ENCODE measurements around the gene PAQR8. TPM values are rescaled to one million over a fixed set of nuclear protein-coding genes. Genes with fewer than 3 reads are reported as not detected.
A peak's percentile ranks its signal among the peaks of the same experiment; 100 is the strongest.
"Not testable (repeated sequence)": the region's sequence is repeated elsewhere in the genome, so short reads cannot be mapped to it uniquely, and the experiment has no call there.

The PAQR8 gene
- total RNA-seq, 2 donors from 2014 or later: 4.1 to 4.4 TPM

- H3K27me3 Mint-ChIP-seq: no peaks in the 10 kb centered on the region
- H3K9me3 Mint-ChIP-seq: peaks cover 3% of the 10 kb centered on the region
- no peak for ATAC-seq
- peaks cover 13 to 20% of the 10 kb centered on the region in 2 donors for H3K4me1 Mint-ChIP-seq (ENCODE audit: low read depth in 2 of 2)
- peaks cover 9% of the 10 kb centered on the region for H3K36me3 Mint-ChIP-seq
- no peak overlapping the region for H3K4me3 Mint-ChIP-seq
- no peak overlapping the region for H3K27ac Mint-ChIP-seq
- DNase-seq (ENCODE audit: low spot score): no peak
Observed at GRCh38 chr6:52374247-52374646, 12.3 kb downstream of the PAQR8 start.

GRCh38 chr6:52375780-52376556 lies 14.0 kb downstream of the PAQR8 start:
- Mint-ChIP-seq H3K27ac (no peak overlapping the region), H3K4me3 (no peak overlapping the region), H3K36me3 (peaks cover 9% of the 10 kb centered on the region), H3K27me3 (no peaks in the 10 kb centered on the region), H3K4me1 (ENCODE audit: low read depth in 2 of 2) (peaks cover 13 to 20% of the 10 kb centered on the region in 2 donors), H3K9me3 (peaks cover 3% of the 10 kb centered on the region)
- ATAC-seq (no peak), DNase-seq (ENCODE audit: low spot score) (no peak)

GRCh38 chr6:52376763-52377162 lies 14.8 kb downstream of the PAQR8 start:
- H3K27ac Mint-ChIP-seq: no peak overlapping the region

GRCh38 chr6:52377538-52378221 lies 15.7 kb downstream of the PAQR8 start:
- H3K4me1 Mint-ChIP-seq (ENCODE audit: low read depth in 2 of 2): peaks cover 13 to 20% of the 10 kb centered on the region in 2 donors
- peaks cover 9% of the 10 kb centered on the region for H3K36me3 Mint-ChIP-seq
- DNase-seq (ENCODE audit: low spot score) (no peak), ATAC-seq (no peak)
- H3K4me3 Mint-ChIP-seq: no peak overlapping the region
- H3K27ac Mint-ChIP-seq: peak overlapping the region in 1 of 2 donors; percentile 49
- H3K9me3 Mint-ChIP-seq: peaks cover 3% of the 10 kb centered on the region
- no peaks in the 10 kb centered on the region for H3K27me3 Mint-ChIP-seq

More at GRCh38 chr6:52376763-52377162, 14.8 kb downstream of the PAQR8 start:
- Mint-ChIP-seq H3K36me3 (peaks cover 9% of the 10 kb centered on the region), H3K27me3 (no peaks in the 10 kb centered on the region), H3K4me3 (no peak overlapping the region), H3K4me1 (ENCODE audit: low read depth in 2 of 2) (peaks cover 13 to 20% of the 10 kb centered on the region in 2 donors), H3K9me3 (peaks cover 3% of the 10 kb centered on the region)
- ATAC-seq (no peak), DNase-seq (ENCODE audit: low spot score) (no peak)

- DNase-seq (ENCODE audit: low spot score): no peak
- Mint-ChIP-seq H3K4me3 (no peak overlapping the region), H3K27me3 (no peaks in the 10 kb centered on the region), H3K27ac (no peak overlapping the region), H3K9me3 (no peaks in the 10 kb centered on the region), H3K36me3 (no peaks in the 10 kb centered on the region), H3K4me1 (ENCODE audit: low read depth in 2 of 2) (peaks cover 21 to 28% of the 10 kb centered on the region in 2 donors)
- ATAC-seq: peak in 1 of 2 donors; percentile 53
Observed at GRCh38 chr6:52381249-52381648, 19.3 kb downstream of the PAQR8 start.

- peaks cover 18 to 23% of the 10 kb centered on the region in 2 donors for H3K4me1 Mint-ChIP-seq (ENCODE audit: low read depth in 2 of 2)
- no peaks in the 10 kb centered on the region for H3K27me3 Mint-ChIP-seq
- ATAC-seq (no peak), DNase-seq (ENCODE audit: low spot score) (no peak)
- no peaks in the 10 kb centered on the region for H3K36me3 Mint-ChIP-seq
- no peak overlapping the region for H3K4me3 Mint-ChIP-seq
- H3K9me3 Mint-ChIP-seq: no peaks in the 10 kb centered on the region
- peak overlapping the region in 1 of 2 donors; percentile 37 for H3K27ac Mint-ChIP-seq
Observed at GRCh38 chr6:52384145-52384766, 22.3 kb downstream of the PAQR8 start.

GRCh38 chr6:52385074-52385473 lies 23.1 kb downstream of the PAQR8 start:
- no peaks in the 10 kb centered on the region for H3K27me3 Mint-ChIP-seq
- ATAC-seq (no peak), DNase-seq (ENCODE audit: low spot score) (no peak)
- H3K27ac Mint-ChIP-seq: no peak overlapping the region
- no peaks in the 10 kb centered on the region for H3K36me3 Mint-ChIP-seq
- H3K4me1 Mint-ChIP-seq (ENCODE audit: low read depth in 2 of 2): peaks cover 27 to 31% of the 10 kb centered on the region in 2 donors
- H3K4me3 Mint-ChIP-seq: no peak overlapping the region
- no peaks in the 10 kb centered on the region for H3K9me3 Mint-ChIP-seq

GRCh38 chr6:52388119-52388518 lies 26.2 kb downstream of the PAQR8 start:
- not testable (repeated sequence) for ATAC-seq; H3K27ac Mint-ChIP-seq; H3K36me3 Mint-ChIP-seq; H3K4me3 Mint-ChIP-seq; H3K9me3 Mint-ChIP-seq; DNase-seq (ENCODE audit: low spot score); H3K27me3 Mint-ChIP-seq
- H3K4me1 Mint-ChIP-seq (ENCODE audit: low read depth in 2 of 2): peaks cover 50 to 55% of the 10 kb centered on the region in 2 donors

- Mint-ChIP-seq H3K4me3 (peak overlapping the region; percentile 63), H3K36me3 (no peaks in the 10 kb centered on the region), H3K27me3 (no peaks in the 10 kb centered on the region), H3K9me3 (no peaks in the 10 kb centered on the region), H3K4me1 (ENCODE audit: low read depth in 2 of 2) (peaks cover 53 to 60% of the 10 kb centered on the region in 2 donors), H3K27ac (peak overlapping the region; percentile 71 to 83)
- no peak for DNase-seq (ENCODE audit: low spot score)
- ATAC-seq: no peak
Observed at GRCh38 chr6:52388790-52389189, 26.8 kb downstream of the PAQR8 start.

- Mint-ChIP-seq H3K4me3 (peak overlapping the region; percentile 63), H3K36me3 (no peaks in the 10 kb centered on the region), H3K27me3 (no peaks in the 10 kb centered on the region), H3K9me3 (no peaks in the 10 kb centered on the region), H3K27ac (peak overlapping the region; percentile 71 to 83), H3K4me1 (ENCODE audit: low read depth in 2 of 2) (peaks cover 53 to 58% of the 10 kb centered on the region in 2 donors)
- ATAC-seq (no peak), DNase-seq (ENCODE audit: low spot score) (no peak)
Observed at GRCh38 chr6:52389264-52389625, 27.3 kb downstream of the PAQR8 start.

- peak overlapping the region; percentile 71 to 83 for H3K27ac Mint-ChIP-seq
Observed at GRCh38 chr6:52389626-52390360, 27.8 kb downstream of the PAQR8 start.

GRCh38 chr6:52390361-52390727 lies 28.4 kb downstream of the PAQR8 start:
- DNase-seq (ENCODE audit: low spot score): peak; percentile 74
- no peaks in the 10 kb centered on the region for H3K9me3 Mint-ChIP-seq
- H3K27ac Mint-ChIP-seq: peak overlapping the region; percentile 71 to 83
- no peaks in the 10 kb centered on the region for H3K36me3 Mint-ChIP-seq
- H3K27me3 Mint-ChIP-seq: no peaks in the 10 kb centered on the region
- ATAC-seq: peak; percentile 83
- peaks cover 48 to 49% of the 10 kb centered on the region in 2 donors for H3K4me1 Mint-ChIP-seq (ENCODE audit: low read depth in 2 of 2)
- peak overlapping the region; percentile 63 for H3K4me3 Mint-ChIP-seq

More at GRCh38 chr6:52389626-52390360, 27.8 kb downstream of the PAQR8 start:
- Mint-ChIP-seq H3K9me3 (no peaks in the 10 kb centered on the region), H3K4me1 (ENCODE audit: low read depth in 2 of 2) (peaks cover 53% of the 10 kb centered on the region in 2 donors), H3K36me3 (no peaks in the 10 kb centered on the region), H3K4me3 (peak overlapping the region; percentile 63), H3K27me3 (no peaks in the 10 kb centered on the region)
- ATAC-seq (peak; percentile 75 to 79), DNase-seq (ENCODE audit: low spot score) (no peak)

GRCh38 chr6:52391599-52391998 lies 29.6 kb downstream of the PAQR8 start:
- DNase-seq (ENCODE audit: low spot score) (no peak), ATAC-seq (no peak)
- H3K4me3 Mint-ChIP-seq: no peak overlapping the region
- no peaks in the 10 kb centered on the region for H3K36me3 Mint-ChIP-seq
- peaks cover 5% of the 10 kb centered on the region for H3K9me3 Mint-ChIP-seq
- peaks cover 53 to 58% of the 10 kb centered on the region in 2 donors for H3K4me1 Mint-ChIP-seq (ENCODE audit: low read depth in 2 of 2)
- H3K27ac Mint-ChIP-seq: no peak overlapping the region
- no peaks in the 10 kb centered on the region for H3K27me3 Mint-ChIP-seq
